ENCODE data around the gene KLRG1.

DNA sequence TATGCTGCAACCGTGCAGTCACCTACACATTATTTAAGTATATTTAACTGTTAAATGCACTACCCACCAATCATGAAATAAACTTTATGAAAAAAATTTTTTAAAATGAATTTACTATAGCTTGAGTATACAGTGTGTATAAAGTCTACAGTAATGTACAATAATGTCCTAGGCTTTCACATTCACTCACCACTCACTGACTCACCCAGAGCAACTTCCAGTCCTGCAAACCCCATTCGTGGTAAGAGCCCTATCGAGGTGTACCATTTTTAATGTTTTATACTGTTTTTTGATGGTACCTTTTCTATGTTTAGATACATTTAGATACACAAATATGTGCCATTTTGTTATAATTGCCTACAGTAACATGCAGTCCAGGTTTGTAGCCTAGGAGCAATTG is 48.1 kb downstream of the KLRG1 start:
- TF ChIP-seq, protein P1, sequence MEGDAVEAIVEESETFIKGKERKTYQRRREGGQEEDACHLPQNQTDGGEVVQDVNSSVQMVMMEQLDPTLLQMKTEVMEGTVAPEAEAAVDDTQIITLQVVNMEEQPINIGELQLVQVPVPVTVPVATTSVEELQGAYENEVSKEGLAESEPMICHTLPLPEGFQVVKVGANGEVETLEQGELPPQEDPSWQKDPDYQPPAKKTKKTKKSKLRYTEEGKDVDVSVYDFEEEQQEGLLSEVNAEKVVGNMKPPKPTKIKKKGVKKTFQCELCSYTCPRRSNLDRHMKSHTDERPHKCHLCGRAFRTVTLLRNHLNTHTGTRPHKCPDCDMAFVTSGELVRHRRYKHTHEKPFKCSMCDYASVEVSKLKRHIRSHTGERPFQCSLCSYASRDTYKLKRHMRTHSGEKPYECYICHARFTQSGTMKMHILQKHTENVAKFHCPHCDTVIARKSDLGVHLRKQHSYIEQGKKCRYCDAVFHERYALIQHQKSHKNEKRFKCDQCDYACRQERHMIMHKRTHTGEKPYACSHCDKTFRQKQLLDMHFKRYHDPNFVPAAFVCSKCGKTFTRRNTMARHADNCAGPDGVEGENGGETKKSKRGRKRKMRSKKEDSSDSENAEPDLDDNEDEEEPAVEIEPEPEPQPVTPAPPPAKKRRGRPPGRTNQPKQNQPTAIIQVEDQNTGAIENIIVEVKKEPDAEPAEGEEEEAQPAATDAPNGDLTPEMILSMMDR (IDR thresholded peaks at IDR 0.05) = no peak
- no peak for TF ChIP-seq POLR2A (IDR thresholded peaks at IDR 0.05)

All from body of pancreas (tissue), 4 donors.